ENCODE data around the gene KIAA1958. TPM values are rescaled to one million over a fixed set of nuclear protein-coding genes. Genes with fewer than 3 reads are reported as not detected.

KIAA1958 gene
- total RNA-seq, 4 donors from 2014 or later = 8.3 to 11.2 (median 9.6) TPM

DNA sequence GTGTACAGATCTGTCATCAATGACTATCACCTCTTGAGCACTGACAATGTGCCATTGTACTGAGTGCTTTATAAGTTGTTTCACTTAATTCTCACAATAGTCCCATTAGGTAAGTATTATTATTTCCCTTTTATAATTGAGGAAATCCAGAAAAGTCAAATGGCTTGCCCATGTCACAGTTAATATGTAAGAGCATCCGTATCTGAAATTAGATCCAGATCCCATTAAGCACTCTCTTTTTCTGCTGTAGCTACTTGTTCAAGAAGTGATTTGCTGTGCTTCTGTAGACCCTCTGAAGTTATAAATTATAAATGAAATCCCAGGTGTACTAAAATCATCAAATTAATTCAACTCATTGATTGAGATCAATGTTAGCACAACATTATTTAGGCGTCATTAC, 136.6 kb downstream of the KIAA1958 start:
- 95 to 96% methylated on average over 2 of the region's 2 CpGs for WGBS, 2 donors
- DNase-seq = no peak
- intact Hi-C loops (cut with DNase I) = no loop called here
- Histone ChIP-seq H3K9me3 (no peaks in the 10 kb centered on the region), H3K4me1 (no peaks in the 10 kb centered on the region), H3K36me3 (no peaks in the 10 kb centered on the region), H3K27ac (no peak overlapping the region), H3K27me3 (no peaks in the 10 kb centered on the region), H3K4me3 (replicated peaks in 1 of 3) (no peak overlapping the region)
- TF ChIP-seq, protein P1, sequence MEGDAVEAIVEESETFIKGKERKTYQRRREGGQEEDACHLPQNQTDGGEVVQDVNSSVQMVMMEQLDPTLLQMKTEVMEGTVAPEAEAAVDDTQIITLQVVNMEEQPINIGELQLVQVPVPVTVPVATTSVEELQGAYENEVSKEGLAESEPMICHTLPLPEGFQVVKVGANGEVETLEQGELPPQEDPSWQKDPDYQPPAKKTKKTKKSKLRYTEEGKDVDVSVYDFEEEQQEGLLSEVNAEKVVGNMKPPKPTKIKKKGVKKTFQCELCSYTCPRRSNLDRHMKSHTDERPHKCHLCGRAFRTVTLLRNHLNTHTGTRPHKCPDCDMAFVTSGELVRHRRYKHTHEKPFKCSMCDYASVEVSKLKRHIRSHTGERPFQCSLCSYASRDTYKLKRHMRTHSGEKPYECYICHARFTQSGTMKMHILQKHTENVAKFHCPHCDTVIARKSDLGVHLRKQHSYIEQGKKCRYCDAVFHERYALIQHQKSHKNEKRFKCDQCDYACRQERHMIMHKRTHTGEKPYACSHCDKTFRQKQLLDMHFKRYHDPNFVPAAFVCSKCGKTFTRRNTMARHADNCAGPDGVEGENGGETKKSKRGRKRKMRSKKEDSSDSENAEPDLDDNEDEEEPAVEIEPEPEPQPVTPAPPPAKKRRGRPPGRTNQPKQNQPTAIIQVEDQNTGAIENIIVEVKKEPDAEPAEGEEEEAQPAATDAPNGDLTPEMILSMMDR (IDR thresholded peaks at IDR 0.05) = no peak
- no peak for TF ChIP-seq POLR2A (IDR thresholded peaks at IDR 0.05)

DNA sequence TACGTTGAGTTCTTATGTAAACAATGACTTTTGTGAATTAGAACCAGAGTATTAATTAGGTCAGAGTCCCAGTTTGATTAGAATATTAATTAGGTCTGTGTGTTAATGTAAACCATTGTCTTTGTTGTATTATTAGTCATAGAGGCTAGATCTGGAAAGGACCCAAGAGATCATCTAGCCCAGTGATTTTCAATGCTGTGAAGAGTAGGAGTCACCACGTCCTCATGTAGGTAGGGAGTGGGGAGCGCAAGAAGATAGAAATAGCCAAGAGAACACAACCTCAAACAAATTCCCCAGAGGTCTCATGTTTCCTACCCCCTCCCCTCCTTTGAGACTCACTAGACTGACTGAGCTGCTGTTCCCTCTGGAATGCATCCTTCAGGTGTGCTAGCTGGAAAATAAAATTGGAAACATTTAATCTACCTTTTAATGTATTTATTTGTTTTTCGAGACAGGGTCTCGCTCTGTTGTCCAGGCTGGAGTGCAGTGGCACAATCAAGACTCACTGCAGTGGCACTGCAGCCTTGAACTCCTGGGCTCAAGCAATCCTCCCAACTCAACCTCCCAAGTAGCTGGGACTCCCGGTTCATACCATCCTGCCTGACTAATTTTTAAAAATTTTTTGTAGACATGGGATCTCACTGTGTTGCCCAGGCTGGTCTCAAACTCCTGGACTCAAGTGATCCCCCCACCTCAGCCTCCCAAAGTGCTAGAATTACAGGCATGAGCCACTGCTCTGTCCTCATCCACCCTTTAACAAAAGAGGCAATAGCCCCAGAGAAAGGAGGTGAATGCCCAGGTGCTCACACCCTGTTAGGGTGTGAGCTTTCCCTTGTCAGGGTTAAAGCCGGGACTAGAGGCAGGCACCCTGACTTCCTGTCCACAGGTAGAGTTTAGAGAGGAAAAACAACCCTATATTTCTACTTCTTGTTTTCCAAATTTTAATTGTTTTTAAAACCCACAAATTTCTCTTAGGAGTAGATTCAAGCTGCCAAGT, 138.4 kb downstream of the KIAA1958 start:
- Histone ChIP-seq H3K4me1 (no peaks in the 10 kb centered on the region), H3K4me3 (replicated peaks in 1 of 3) (no peak overlapping the region), H3K36me3 (no peaks in the 10 kb centered on the region), H3K9me3 (no peaks in the 10 kb centered on the region), H3K27me3 (no peaks in the 10 kb centered on the region), H3K27ac (no peak overlapping the region)
- intact Hi-C loops (cut with DNase I) = no loop called here
- no peak for DNase-seq
- 83 to 90% methylated on average over 7 of the region's 7 CpGs for WGBS, 2 donors
- TF ChIP-seq, protein P1 (IDR thresholded peaks at IDR 0.05) = no peak
- no peak for TF ChIP-seq POLR2A (IDR thresholded peaks at IDR 0.05)

GRCh38 chr9:112629671-112630485, 143.3 kb downstream of the KIAA1958 start:
- Histone ChIP-seq H3K9me3 (no peaks in the 10 kb centered on the region), H3K27me3 (no peaks in the 10 kb centered on the region), H3K4me1 (no peaks in the 10 kb centered on the region), H3K4me3 (replicated peaks in 1 of 3) (no peak overlapping the region), H3K27ac (no peak overlapping the region), H3K36me3 (no peaks in the 10 kb centered on the region)
- DNase-seq = no peak
- TF ChIP-seq POLR2A (IDR thresholded peaks at IDR 0.05) = no peak
- TF ChIP-seq, protein P1 (IDR thresholded peaks at IDR 0.05) = no peak
- 77 to 78% methylated on average over 6 of the region's 6 CpGs for WGBS, 2 donors
- intact Hi-C loops (cut with DNase I) = no loop called here

DNA sequence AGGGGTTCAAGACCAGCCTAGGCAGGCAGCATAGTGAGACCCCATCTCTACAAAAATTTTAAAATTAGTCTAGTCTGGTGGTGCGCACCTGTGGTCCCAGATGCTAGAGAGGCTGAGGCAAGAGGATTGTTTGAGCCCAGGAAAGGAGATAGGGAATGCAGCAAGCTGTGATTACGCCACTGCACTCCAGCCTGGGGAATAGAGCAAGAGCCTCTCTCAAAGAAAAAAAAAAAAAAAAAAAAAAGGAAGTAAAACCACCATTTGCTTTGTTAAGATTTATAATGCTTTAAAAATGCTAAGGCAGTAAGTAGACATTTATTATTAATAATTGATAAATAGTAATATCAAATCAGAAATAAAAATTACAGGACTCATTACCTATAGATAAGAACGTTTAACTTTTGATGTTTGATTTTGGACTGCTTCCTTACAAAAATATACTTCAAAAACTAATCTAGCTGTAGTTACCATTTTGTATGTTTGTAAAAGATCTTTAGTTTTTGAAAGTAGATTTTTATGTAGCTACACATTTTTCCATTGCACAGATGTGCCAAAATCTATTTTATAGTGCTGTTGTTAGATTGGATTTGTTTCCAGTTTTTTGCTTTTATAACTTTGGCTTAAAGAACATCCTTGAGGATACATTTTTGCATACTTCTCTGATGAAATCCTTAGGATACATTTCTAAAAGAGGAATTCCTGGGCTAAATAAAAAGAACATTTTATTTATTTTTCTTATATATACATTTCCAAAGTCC, 144.9 kb downstream of the KIAA1958 start:
- no peaks in the 10 kb centered on the region for H3K4me1 ChIP-seq
- no peaks in the 10 kb centered on the region for H3K36me3 ChIP-seq
- H3K4me3 ChIP-seq (replicated peaks in 1 of 3) = no peak overlapping the region
- H3K9me3 ChIP-seq = no peaks in the 10 kb centered on the region
- no peak for DNase-seq
- intact Hi-C loops (cut with DNase I) = no loop called here
- H3K27me3 ChIP-seq = no peaks in the 10 kb centered on the region
- TF ChIP-seq, protein P1 (IDR thresholded peaks at IDR 0.05) = no peak
- no peak for TF ChIP-seq POLR2A (IDR thresholded peaks at IDR 0.05)
- 84 to 86% methylated on average over 3 of the region's 3 CpGs for WGBS, 2 donors
- no peak overlapping the region for H3K27ac ChIP-seq
